Erythroblast (primary cell): Measurements from ENCODE around the gene ADGRG4.

Experiments used
- GATA1 ChIP-seq: IDR thresholded peaks from 2 replicates; pipeline ENCODE4 v1.6.1; 2011; ENCODE audit warnings: low read depth, mild to moderate bottlenecking, control low read depth, low read length, moderate library complexity
- POLR2A ChIP-seq: IDR thresholded peaks from 2 replicates; pipeline ENCODE4 v1.6.1; 2011; ENCODE audit warnings: mild to moderate bottlenecking, low read length

- TF ChIP-seq POLR2A (no peak), GATA1 (no peak)
These were observed 39.4 kb upstream of the ADGRG4 start for GRCh38 chrX:136261321-136261720.
